ENCODE measurements around the gene IPO9.

The IPO9 gene

DNA sequence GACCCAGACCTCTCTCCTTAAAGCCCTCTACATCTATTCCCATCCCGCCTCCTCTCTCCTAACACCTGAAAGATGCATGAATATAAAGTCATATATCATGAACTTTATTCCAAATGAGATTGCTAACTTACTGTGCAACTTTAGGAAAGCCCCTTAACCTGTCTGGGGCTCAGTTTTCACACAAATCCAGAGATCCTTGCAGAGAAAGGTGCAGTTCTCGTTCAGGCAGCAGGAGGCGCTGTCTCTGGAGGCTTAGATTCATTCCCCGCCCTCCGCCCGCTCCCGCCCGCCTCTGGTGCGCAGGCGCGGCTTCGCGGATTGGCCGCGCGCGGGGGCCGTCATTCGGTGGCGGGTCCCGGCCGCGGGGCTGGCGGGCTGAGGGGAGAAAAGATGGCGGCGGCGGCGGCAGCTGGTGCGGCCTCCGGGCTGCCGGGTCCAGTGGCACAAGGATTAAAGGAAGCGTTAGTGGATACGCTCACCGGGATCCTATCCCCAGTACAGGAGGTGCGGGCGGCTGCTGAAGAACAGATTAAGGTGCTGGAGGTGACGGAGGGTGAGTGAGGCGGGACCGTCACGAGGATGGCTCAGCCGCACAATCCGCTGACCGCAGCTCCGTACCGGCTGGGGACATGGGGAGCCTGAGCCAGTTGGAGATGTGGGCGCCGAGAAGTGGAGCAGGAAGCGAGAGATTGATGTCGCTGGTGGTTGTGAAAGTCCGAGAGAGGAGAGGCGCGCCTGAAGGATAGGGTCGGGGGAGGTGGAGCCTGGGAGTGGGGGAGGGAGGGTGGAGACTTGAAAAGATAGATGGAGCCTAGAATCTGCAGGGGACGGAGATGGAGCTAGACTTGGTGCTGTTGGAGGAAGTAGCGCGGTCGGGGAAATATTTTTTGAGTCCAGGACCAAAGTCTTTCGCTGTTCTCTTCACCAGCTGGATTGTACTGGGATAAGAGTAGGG lies at the start of gene IPO9:
Gene IPO9 (plus strand): TSS at position 338 of the 955 bp plus-strand sequence. CDS start 53 bp downstream, at position 391.
- peak; percentile 91 for DNase-seq (ENCODE audit: low spot score)
- peak; percentile 89 for TF ChIP-seq CTCF (IDR thresholded peaks at IDR 0.05)
- peak within 1 kb of the TSS; percentile 90 to 95 for H3K27ac ChIP-seq
- H3K4me3 ChIP-seq, result peak within 1 kb of the TSS; percentile 91

- DNase-seq (ENCODE audit: low spot score), result no peak
- peak overlapping the region; percentile 55 to 79 for H3K27ac ChIP-seq
- TF ChIP-seq CTCF (IDR thresholded peaks at IDR 0.05), result no peak
- H3K4me3 ChIP-seq, result no peak overlapping the region
These were observed 49.5 kb upstream of the IPO9 start for GRCh38 chr1:201779351-201779880.

DNA sequence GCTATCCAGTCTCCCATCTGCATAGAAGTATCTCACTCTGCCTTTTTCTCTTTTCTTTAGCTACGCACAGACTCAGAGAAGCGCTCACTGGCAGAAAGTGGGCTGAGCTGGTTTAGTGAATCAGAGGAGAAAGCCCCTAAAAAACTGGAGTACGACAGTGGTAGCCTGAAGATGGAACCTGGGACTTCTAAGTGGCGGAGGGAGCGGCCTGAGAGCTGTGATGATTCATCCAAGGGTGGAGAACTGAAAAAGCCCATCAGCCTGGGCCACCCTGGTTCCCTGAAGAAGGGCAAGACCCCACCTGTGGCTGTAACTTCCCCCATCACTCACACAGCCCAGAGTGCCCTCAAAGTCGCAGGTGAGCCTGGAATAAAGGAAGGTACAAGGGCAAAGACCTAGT lies 48.0 kb upstream of the IPO9 start:
- no peak overlapping the region for H3K4me3 ChIP-seq
- no peak for DNase-seq (ENCODE audit: low spot score)
- no peak for TF ChIP-seq CTCF (IDR thresholded peaks at IDR 0.05)
- peak overlapping the region; percentile 15 to 22 for H3K27ac ChIP-seq

GRCh38 chr1:201781437-201781836 lies 47.5 kb upstream of the IPO9 start:
- no peak overlapping the region for H3K4me3 ChIP-seq
- no peak for DNase-seq (ENCODE audit: low spot score)
- no peak for TF ChIP-seq CTCF (IDR thresholded peaks at IDR 0.05)
- H3K27ac ChIP-seq, result peak overlapping the region in 1 of 2 donors; percentile 22

GRCh38 chr1:201782353-201782752 lies 46.6 kb upstream of the IPO9 start:
- Histone ChIP-seq H3K27ac (peak overlapping the region in 1 of 2 donors; percentile 53), H3K4me3 (no peak overlapping the region)
- no peak for DNase-seq (ENCODE audit: low spot score)
- TF ChIP-seq CTCF (IDR thresholded peaks at IDR 0.05), result no peak

DNA sequence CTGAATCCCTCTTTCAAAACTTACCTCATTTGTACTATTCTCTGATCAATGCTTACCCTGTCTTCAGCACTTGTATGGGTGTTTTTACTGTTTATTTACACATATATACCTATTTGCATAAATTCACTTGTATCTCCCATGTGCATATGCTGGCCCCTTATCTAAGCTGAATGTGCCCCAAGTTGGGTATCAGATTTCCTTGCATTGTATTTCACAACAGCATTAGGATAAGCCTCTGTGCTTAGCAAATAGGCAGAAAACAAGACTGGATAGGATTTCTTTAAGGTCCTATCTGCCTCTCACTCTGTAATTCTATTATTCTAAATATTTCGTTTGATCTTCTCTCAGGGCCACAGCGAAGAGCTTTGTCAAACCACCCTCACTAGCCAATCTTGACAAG lies 45.9 kb upstream of the IPO9 start:
- DNase-seq (ENCODE audit: low spot score), result no peak
- TF ChIP-seq CTCF (IDR thresholded peaks at IDR 0.05), result no peak
- Histone ChIP-seq H3K27ac (peak overlapping the region in 1 of 2 donors; percentile 57), H3K4me3 (no peak overlapping the region)

Data from coronary artery (tissue), 2 donors.